Measurements from ENCODE around the gene TMEM119.

The TMEM119 gene

DNA sequence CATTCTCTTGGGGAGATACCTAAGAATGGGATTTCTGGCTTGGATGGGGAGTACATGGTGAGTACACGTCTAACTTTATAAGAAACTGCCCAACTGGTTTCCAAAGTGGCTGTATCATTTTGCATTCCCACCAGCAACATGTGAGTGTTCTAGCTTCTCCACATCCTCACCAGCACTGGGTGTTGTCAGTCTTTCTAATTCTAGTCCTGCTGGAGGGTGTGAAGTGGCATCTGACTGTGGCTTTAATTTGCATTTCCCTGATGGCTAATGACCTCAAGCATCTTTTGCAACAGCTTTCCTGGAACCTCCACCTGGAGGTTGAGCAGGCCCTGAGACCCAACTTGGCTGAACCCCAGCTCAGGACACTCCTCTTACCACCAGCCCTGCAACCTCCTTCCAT, 18.0 kb upstream of the TMEM119 start:
- DNase-seq: no peak

DNA sequence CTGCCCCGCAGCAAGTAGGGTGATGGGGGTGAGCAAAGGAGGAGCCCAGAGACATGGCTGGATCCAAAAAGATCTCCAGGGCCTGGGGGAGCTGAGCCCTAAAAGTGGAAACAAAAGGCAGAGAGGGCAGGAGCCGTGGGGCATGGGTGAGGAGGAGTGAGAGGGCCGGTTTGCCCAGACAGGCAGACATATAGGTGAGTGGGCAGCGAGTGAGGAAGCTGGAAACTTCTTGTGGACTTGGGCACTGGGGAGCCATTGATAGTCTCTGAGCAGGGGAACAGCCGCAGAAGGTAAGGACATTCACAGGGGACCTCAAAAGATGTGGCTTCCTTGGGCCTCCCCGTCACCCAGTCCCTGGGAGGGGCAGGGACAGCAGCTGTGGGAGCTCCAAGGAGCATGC, 16.8 kb upstream of the TMEM119 start:
- DNase-seq: no peak

DNA sequence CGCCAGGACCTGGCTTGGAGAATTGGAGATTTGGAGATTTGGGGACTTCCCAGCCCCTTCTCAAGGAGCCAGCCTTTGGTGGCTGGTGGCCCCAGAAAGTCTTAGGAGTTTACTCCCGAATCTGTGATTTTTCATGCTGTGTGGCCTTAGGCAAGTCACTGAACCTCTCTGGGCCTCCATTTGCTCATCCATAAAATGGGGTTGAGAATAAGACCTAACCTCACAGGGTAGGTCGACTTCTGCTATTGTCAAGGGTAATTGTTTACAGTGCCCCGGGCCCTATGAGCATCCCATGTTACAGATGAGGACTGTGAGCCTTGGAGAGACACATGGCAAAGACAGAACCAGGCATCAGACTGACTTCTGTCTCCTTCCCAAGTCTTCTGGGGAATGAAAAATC, 16.2 kb upstream of the TMEM119 start:
- DNase-seq: no peak

DNA sequence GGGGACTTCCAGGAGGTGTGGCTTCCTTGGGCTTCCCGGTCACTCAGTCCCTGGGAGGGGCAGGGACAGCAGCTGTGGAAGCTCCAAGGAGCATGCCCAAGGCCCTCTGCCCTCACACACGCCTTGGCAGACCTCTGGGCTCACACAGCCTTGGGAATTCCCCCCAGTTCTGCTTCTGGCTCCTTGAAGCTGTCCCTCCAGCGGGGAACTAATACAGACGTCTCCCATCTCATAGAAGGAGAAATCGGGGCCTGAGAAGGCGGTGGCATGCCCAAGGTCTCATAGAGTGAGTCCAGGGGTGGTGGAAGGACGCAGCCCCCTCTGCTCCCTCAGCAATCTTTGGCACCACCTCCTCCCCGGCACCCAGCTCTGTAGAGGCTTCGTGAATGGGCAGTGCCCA, 15.7 kb upstream of the TMEM119 start:
- no peak for DNase-seq

DNA sequence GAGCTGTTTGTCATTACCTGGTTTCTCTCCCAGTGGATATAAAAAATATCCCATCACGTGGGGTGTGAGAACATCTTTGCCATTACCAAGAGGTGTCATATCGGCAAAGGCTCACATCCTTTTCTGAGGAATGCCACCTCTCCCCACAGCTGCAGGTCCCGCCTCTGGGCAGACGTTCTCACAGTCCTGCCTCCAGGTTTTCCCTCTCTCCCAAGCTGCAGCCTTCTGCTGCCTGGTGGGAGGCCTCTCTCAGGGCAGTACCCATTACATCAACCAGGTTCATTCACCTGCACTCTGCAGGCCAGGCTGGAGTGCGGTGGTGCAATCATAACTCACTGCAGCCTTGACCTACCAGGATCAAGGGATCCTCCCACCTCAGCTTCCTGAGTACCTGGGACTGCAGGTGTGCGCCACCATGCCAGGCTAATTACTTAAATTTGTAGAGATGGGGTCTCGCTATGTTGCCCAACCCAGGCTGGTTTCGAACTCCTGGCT, 15.0 kb upstream of the TMEM119 start:
- no peak for DNase-seq

DNA sequence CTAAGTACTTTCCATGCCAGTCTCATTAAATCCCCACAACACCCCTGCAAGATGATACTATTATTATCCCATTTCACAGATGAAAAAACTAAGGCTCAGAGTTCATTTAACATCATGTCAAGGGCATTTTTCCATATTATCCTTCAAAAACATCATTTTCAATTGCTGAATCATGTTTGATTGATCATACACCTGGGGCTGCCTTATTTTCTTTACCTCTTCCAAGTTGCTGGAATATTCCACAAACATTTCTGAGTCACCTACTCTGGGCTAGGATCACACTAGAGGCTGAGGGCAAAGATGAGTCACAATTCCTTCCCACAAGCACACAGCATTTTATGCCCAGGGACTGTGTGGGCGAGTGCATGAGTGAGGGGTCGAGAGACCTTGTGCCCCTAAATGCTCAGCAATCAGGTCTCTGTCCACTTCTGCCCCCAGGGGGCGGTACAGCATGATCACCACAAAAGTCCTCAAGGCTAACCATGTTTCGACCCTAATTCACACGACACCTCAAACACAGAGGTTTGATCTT, 14.1 kb upstream of the TMEM119 start:
- peak; percentile 78 for DNase-seq

DNA sequence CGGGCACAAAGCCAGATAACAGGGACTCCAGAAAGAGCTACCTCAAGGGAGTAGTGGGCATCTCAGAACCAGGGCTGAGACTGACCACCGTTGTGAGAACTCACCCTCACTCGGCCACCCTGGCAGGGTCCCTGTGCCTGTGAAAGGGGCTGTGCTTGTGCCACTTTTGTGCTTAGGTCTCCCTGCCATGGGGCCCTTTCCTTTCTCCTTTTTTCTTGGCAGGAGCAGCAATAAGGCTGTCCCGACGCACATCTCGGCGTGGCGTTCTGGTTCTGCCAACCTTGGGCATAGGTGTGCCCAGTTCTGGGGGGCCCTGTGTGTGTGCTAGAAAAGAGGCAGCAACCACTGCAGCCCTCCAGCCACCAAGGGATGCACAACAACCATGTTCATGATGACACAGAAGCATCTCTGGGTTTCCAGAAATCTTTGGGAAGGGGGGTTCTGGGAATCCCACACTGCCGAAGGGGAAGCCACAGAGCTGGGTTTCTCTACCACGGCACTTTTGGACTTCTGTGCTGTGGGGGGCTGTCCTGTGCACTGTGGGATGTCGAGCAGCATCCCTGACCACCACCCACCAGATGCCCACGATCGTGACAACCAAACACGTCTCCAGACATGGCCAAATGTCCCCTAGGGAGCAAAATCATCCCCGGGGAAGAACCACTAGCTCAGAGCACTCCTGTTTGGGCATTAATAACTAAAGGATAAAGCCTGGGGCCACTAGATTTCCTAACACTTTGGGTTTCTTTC, 13.1 kb upstream of the TMEM119 start:
- DNase-seq: no peak

DNA sequence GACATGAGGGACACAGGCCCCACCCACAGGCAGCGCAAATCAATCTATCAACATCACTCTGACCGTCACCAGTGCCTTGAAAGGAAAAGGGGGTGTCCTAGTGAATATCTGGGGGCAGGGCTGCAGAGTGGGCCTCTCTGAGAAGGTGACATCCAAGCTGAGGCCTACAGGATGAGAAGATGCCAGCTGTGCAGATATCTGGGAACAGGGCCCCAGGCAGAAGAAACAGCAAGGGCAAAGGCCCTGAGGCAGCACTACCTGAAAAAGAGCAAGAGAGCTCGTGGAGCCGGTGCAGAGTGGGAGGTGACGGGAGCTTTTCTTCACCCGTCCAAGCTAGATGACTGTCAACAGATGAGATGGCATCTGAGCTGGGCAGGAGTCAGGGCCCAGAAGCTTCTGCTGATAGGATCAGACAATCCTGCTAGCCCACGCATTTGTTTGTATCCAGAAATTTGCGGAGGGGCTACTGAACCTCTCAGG, 12.5 kb upstream of the TMEM119 start:
- no peak for DNase-seq

DNA sequence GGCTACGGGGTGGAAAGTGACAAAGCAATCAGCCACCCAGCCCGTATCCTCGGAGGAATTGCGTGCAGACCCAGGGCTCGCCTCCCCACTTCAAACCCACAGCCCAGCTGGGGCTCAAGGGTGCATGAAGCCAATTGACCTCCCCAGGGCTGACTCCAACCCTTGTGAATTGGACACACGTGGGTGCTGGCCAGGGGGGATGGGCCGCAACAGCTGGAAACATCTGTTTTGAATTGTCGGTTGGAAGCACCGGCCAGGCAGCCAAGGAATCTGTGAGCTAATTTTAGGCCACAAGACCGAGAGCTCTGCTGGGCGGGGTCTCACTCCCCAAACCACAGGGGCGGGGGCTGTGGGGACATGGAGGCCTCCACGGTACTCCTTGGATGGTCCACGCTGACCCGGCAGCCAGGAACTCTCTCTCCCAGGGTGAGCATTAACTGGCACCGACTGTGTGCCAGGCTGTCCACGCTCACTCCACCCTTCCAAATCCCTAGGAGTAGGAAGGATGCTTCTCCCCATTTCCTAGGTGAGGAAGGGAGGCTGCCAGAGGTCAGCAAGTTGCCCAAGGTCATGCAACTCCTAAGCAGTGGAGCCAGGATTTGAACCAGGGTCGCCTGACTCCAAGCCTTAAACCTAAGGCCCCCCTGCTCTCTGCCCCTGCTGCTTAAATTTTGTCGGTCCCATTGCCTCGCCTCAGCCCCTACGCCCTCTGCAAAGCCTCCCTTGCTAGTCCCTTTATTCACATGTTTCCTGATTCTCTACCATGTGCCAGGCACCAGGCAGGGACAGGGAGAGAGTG, 11.9 kb upstream of the TMEM119 start:
- DNase-seq: no peak

DNA sequence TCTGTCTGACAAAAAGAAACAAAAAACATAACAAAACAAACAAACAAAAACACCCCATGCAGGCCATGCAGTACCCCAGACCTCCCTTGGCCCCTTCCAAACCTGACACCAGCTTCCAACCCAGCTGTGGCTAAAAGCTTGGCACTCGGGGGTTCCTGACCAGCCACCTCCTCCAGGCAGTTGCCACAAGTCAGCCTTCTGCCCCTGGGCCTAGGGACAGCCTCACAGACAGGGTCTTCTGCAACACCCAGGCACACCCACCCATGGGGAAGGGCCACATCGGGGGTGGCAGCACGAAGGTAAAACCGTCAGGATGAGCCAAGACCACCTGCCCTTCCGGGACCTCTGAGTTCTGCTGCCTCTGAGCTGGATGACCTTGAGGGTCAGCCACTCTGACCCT, 10.7 kb upstream of the TMEM119 start:
- no peak for DNase-seq

DNA sequence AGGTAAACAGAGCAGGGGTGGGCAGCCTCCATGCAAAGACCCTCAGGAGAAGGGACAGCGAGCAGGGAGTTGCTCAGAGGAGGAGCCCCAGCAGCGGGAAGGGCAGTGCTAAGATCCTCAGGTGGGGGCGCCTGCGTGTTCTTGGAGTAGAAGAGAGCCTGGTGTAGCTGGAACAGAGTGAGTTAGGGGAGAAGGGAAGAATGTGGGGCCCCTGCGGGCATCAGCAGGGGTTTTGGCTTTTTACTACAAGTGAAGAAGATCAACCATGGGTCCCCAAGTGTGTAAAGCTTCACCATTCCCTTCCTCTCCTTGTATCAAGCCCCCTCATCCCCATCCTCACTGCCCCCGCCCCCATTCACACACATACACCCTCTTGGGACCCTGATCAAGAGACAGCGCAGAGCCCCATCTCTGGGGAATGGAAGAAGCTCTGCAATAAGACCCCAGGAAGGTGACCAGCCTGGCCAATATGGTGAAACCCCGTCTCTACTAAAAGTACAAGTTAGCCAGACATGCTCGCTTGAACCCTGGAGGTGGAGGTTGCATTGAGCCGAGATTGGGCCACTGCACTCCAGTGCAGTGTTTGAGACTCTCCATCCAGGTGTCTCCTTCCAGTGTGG, 10.2 kb upstream of the TMEM119 start:
- DNase-seq: no peak

DNA sequence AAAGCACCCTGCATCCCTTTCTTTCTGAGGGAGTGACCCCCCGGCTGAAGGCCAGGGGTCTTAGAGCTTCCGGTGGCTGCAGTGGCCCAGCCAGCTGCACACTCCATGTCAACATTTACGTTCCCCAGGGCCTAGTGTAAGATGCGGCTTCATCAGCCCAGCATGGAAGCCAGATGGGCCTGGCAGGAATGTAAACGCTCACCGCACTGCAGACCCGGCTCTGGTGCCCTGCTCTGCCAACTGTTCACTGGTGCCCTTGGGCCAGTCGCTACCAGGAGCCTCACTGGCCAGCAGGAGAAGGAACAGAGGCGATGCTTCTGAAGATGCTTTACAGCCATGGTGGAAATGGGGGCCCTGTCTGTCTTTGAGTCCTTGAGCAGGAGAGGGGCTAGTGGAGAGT, 8.6 kb upstream of the TMEM119 start:
- DNase-seq: no peak

DNA sequence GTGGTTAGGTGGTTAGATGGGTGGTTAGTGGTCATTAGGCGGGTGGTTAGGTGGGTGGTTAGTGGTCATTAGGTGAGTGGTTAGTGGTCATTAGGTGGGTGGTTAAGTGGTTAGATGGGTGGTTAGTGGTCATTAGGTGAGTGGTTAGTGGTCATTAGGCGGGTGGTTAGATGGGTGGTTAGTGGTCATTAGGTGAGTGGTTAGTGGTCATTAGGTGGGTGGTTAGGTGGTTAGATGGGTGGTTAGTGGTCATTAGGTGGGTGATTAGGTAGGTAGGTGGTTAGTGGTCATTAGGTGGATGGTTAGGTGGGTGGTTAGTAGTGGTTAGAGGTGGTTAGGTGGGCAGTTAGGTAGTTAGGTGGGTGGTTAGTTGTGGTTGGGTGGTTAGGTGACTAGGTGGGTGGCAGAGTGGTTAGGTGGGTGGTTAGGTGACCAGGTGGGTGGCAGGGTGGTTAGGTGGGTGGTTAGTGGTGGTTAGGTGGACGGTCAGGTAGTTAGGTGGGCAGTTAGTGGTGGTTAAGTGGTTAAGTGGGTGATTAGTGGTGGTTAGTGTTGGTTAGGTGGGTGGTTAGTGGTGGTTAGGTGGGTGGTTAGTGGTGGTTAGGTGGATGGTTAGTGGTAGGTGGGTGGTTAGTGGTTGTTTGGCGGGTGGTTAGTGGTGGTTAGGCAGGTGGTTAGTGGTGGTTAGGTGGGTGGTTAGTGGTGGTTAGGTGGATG, 8.0 kb upstream of the TMEM119 start:
- DNase-seq: no peak

DNA sequence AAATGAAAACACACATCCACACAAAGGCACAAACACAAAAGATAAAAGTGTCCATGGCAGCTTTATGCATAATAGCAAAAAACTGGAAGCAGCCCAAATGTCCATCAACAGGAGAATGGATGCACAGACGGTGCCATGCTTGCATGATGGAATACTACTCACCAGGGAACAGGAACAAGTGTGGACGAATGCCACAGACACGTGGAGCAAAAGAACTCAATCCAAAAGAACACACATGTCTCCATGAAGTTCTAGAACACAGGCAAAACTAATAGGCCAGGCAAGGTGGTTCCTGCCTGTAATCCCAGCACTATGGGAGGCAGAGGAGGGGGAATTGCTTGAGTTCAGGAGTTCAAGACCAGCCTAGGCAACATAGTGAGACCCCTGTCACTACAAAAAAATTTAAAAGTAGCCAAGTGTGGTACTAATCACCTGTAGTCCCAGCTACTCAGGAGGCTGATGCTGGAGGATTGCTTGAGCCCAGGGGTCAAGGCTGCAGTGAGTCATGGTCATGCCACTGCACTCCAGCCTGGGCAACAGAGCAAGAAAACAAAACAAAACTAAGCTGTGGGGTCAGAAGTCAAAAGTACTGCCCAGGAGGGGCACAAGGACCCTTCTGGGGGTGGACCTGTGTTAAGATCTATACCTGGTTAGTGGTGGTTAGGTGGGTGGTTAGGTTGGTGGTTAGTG, 7.3 kb upstream of the TMEM119 start:
- no peak for DNase-seq

DNA sequence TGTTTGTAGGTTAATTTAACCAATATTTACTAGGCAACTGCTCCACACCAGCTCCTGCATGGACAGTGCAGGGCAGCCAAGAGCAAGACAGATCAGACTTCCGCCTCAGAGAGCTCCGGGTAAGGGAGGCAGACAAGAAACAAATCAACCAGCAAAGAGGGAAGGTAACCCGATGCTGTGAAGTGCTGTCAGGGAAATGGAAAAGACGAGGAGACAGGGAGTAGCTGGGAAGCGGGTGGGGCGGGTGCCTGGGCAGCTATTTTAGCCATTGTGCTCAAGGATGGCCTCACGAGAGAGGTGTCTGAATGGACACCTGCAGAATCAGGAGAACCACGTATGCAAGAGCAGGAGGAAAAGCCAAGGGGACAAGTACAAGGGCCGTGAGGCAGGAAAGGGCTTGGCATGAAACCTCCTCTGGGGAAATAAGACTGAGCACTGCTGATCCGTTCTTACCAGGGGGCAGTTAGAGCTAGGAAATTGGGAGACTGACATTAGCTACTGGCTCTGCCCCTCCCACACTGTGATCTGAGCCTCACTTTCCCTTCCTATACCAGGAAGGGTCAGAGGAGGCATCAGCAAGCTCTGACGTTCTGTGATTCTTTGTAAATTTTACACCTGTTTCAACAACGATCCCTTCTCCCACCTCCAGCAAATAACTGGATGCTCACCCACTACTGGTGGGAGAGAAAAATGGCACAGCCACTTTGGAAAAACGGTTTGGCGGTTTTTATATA, 6.5 kb upstream of the TMEM119 start:
- no peak for DNase-seq

DNA sequence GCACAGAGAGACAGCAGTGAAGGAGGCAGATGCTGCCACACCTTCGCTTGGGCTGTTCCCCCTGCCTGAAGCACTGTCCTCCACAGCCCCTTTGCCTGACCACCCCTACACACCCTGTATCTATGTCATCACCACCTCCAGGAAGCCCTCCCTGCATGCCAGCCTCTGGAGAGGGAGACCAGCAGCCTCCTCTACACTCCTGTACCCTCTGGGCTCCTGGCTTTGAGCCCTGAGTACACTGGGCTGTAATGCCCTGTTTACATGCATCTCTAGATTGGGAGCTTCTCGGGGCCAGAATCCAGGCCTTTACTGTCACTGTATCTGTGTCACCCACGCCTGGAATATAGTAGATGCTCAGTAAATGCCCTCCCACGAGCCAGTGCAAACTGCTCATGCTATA, 5.9 kb upstream of the TMEM119 start:
- DNase-seq: no peak

DNA sequence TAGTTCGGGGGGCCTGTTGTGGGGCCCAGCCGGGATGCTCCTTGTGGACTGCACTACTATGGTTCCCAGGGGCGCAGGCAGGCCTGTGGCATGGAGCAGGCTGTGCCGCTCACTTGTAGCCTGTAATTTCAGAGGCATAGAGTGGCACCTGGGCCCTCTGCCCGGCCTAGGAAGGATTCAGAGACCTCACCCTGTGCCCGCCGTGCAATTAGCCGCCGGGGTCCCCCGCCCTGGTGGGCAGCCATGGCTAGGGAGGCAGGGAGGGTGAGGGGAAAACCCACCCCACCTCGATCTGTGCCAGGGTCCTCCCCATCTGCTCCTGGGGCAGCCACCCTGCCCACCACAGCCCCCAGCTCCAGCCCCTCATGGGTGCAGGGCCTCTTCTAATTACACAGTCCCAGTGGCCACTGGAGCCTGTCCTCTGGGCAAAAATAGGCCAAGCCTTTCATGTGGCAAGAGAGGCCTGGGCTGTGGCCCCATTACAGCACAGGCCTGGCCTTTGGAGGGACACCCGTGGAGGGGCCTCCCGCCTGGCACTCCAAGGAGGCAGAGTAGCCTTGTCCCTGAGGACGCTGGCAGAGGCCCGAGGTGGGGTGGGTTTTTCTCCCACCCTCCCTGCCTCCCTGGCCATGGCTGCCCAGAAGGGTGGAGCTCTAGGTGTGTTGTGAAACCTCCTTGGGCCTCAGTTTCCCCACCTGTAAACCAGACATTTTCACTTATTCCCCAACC, 5.3 kb upstream of the TMEM119 start:
- no peak for DNase-seq

DNA sequence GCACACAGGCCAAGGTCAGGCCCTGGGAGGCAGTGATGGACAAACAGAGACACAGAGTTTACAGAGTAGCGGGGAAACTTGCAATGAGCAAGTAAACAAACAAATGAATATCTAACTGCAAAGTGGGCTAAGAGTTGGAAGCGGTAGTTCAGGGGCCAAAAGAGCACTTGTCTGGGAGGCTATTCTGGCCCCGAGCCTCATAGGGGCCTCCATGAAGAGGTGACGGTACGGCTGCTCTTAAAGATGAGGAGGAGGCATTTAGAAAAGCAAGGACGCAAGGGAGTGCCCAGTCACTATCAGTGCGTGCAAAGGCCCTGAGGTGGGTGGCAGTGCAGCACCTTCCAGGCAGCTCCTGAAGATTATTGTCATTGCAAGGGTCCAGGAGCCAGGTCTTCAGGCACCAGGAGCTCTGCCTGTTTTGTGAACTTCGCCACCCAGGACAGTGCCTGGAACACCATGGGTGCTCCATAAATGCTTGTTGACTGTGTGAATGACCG, 4.4 kb upstream of the TMEM119 start:
- DNase-seq: no peak

DNA sequence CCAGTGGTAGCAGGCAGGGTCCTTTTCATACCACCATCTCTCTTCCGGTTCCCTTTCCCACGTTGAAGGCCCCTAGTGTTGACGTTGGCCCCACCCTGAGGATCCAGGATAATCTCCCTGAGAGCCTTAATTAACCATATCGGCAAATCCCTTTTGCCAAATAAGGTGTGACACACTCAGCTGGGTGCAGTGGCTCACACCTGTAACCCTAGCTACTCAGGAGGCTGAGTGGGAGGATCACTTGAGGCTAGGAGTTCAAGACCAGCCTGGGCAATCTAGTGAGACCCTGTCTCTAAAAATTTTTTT, 2.8 kb upstream of the TMEM119 start:
- DNase-seq: no peak

DNA sequence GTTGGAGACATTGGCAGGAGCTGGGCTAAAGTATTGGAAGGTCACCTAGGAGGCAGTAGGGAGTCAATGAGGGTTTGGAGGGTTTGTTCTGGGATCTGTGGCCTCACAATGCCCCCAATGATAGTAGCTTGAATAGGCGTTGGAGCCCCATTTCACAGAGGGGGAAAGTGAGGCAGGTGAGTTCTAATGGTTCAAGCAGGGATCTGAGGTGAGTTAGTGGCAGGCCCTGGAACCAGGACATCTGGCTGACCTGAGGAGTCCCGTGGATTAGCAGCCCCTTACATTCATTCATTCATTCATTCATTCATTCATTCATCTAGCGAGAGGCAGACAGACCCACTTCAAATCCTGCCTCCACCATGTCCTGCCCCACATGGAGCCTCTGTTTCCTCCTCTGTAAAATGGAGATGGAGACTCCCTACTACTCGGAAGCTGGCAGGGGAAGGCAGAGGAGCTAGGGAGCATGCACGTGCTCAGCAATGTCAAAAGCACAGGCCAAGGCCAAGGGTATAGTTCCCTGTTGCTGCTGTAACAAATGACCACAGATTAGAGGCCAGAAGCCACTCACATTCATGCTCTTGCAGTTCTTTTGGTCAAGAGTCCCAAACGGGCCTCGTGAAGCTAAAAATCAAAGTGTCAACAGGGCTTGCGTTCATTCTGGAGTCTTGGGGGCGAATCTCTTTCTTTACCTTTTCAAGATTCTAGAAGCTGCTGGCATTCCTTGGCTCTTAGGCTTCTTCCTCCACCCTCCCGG, 2.2 kb upstream of the TMEM119 start:
- DNase-seq: no peak
